HG02981 (cell line): ENCODE measurements around the gene ADAT1.

Experiments
- ATAC-seq: cut with Tn5 transposase; IDR thresholded peaks from one replicate; pipeline ENCODE4 v1.9.1; 2021; ENCODE audit warnings: mild to moderate bottlenecking, moderate library complexity; ENCODE audit not compliant: unreplicated experiment

Gene ADAT1

GRCh38 chr16:75578212-75578611 is 44.9 kb downstream of the ADAT1 start:
- no peak for ATAC-seq

GRCh38 chr16:75576384-75576811 is 46.7 kb downstream of the ADAT1 start:
- peak; percentile 53 for ATAC-seq

GRCh38 chr16:75575958-75576357 is 47.1 kb downstream of the ADAT1 start:
- no peak for ATAC-seq

- no peak for ATAC-seq
Measured at GRCh38 chr16:75573955-75574354, 49.1 kb downstream of the ADAT1 start.

GRCh38 chr16:75572864-75573542 is 50.1 kb downstream of the ADAT1 start:
- no peak for ATAC-seq

- no peak for ATAC-seq
Measured at GRCh38 chr16:75570396-75571065, 52.5 kb downstream of the ADAT1 start.

GRCh38 chr16:75567911-75568310 is 55.2 kb downstream of the ADAT1 start:
- no peak for ATAC-seq

GRCh38 chr16:75566758-75567255 is 56.3 kb downstream of the ADAT1 start:
- peak; percentile 3 for ATAC-seq

GRCh38 chr16:75566040-75566757 is 56.9 kb downstream of the ADAT1 start, which contains the start of gene GABARAPL2:
Gene GABARAPL2, plus strand, starts transcription at chr16:75566379. Its CDS starts 108 bp downstream, at chr16:75566487.
- peak; percentile 71 for ATAC-seq

GRCh38 chr16:75565640-75566039 is 57.4 kb downstream of the ADAT1 start:
- no peak for ATAC-seq

- ATAC-seq: no peak
Measured at GRCh38 chr16:75559564-75560372, 63.3 kb downstream of the ADAT1 start.

GRCh38 chr16:75558846-75559401 is 64.2 kb downstream of the ADAT1 start:
- no peak for ATAC-seq

- no peak for ATAC-seq
Measured at GRCh38 chr16:75556431-75556950, 66.6 kb downstream of the ADAT1 start.

GRCh38 chr16:75555707-75556430 is 67.2 kb downstream of the ADAT1 start, which contains the start of gene TMEM231:
Gene TMEM231, minus strand, starts transcription at chr16:75556252. Its CDS starts 43 bp downstream, at chr16:75556209.
- peak; percentile 98 for ATAC-seq

GRCh38 chr16:75555213-75555706 is 67.8 kb downstream of the ADAT1 start:
- peak; percentile 22 for ATAC-seq

GRCh38 chr16:75552951-75553350 is 70.1 kb downstream of the ADAT1 start:
- no peak for ATAC-seq

- peak; percentile 72 for ATAC-seq
Measured at GRCh38 chr16:75550211-75550662, 72.8 kb downstream of the ADAT1 start.
